Neural cell (in vitro differentiated cells): ENCODE data around the gene STX4. TPM values are rescaled to one million over a fixed set of nuclear protein-coding genes. Genes with fewer than 3 reads are reported as not detected.

Source experiments
- H2AFZ ChIP-seq: fragments of 200-600, 300-800 bp; sonication (generic), shearing (Covaris generic); 2 replicates; pipeline ENCODE4 v1.6.0; 2014; ENCODE audit warnings: low read depth, mild to moderate bottlenecking, antibody characterized with exemption, low read length, moderate library complexity
- H3F3A ChIP-seq: fragments of 200-600 bp; shearing (Covaris generic); 2 replicates; pipeline ENCODE4 v1.6.1; 2016; ENCODE audit warnings: mild to moderate bottlenecking, moderate library complexity, mixed read lengths, antibody characterized with exemption, low read length; ENCODE audit not compliant: insufficient read depth, poor library complexity, severe bottlenecking
- H3K27ac ChIP-seq: fragments of 200-600, 300-800 bp; sonication (generic), shearing (Covaris generic); 2 replicates; pipeline ENCODE4 v1.5.1; 2014; ENCODE audit warnings: mild to moderate bottlenecking, low read length, moderate library complexity
- H3K27me3 ChIP-seq: fragments of 300-800, 200-600 bp; sonication (generic), shearing (Covaris generic); 2 replicates; pipeline ENCODE4 v1.6.0; 2014; ENCODE audit warnings: mild to moderate bottlenecking, low read depth, low read length, moderate library complexity; ENCODE audit not compliant: insufficient read depth
- H3K36me3 ChIP-seq: fragments of 300-800, 200-600 bp; sonication (generic), shearing (Covaris generic); 2 replicates; pipeline ENCODE4 v1.5.1; 2014; ENCODE audit warnings: mild to moderate bottlenecking, antibody characterized with exemption, low read length, moderate library complexity; ENCODE audit not compliant: insufficient read depth
- H3K4me2 ChIP-seq: fragments of 300-800, 200-600 bp; sonication (generic), shearing (Covaris generic); 2 replicates; pipeline ENCODE4 v1.6.0; 2014; ENCODE audit warnings: mild to moderate bottlenecking, low read length
- H3K4me3 ChIP-seq: fragments of 300-800, 200-600 bp; sonication (generic), shearing (Covaris generic); 2 replicates; pipeline ENCODE4 v1.5.1; 2014; ENCODE audit warnings: mild to moderate bottlenecking, low read length, moderate library complexity
- H3K79me2 ChIP-seq: fragments of 200-600 bp; shearing (Covaris generic); replicated peaks from 2 replicates; pipeline ENCODE4 v1.6.0; 2014; ENCODE audit warnings: mild to moderate bottlenecking, low read length, moderate library complexity; ENCODE audit not compliant: insufficient read depth
- H3K9ac ChIP-seq: fragments of 300-800, 200-600 bp; sonication (generic), shearing (Covaris generic); 2 replicates; pipeline ENCODE4 v1.6.1; 2016; ENCODE audit warnings: mild to moderate bottlenecking, low read length, mixed read lengths
- H3K9me2 ChIP-seq: fragments of 200-600 bp; shearing (Covaris generic); 2 replicates; pipeline ENCODE4 v1.6.1; 2016; ENCODE audit warnings: mild to moderate bottlenecking, low read length, mixed read lengths; ENCODE audit not compliant: insufficient read depth
- H3K9me3 ChIP-seq: fragments of 200-600, 300-800 bp; sonication (generic), shearing (Covaris generic); 2 replicates; pipeline ENCODE4 v1.6.1; 2016; ENCODE audit warnings: mild to moderate bottlenecking, mixed run types, low read length, moderate library complexity, mixed read lengths
- H4K20me1 ChIP-seq: fragments of 200-600 bp; shearing (Covaris generic); 2 replicates; pipeline ENCODE4 v1.6.1; 2016; ENCODE audit warnings: mild to moderate bottlenecking, mixed run types; ENCODE audit not compliant: insufficient read depth
- EP300 ChIP-seq: fragments of 450-650 bp; conservative IDR thresholded peaks from 2 replicates; pipeline ENCODE4 v1.6.1; 2014; ENCODE audit warnings: antibody characterized with exemption, mild to moderate bottlenecking, moderate library complexity; ENCODE audit not compliant: poor library complexity, severe bottlenecking
- EZH2 ChIP-seq: fragments of 200-600, 300-800 bp; shearing (Covaris generic), sonication (generic); IDR thresholded peaks from 2 replicates; pipeline ENCODE4 v1.6.1; 2014; ENCODE audit warnings: antibody characterized with exemption, low read length, borderline replicate concordance, mild to moderate bottlenecking; ENCODE audit not compliant: insufficient read depth, poor library complexity, severe bottlenecking
- MXI1 ChIP-seq: fragments of 450-650 bp; conservative IDR thresholded peaks from 2 replicates; pipeline ENCODE4 v1.6.1; 2014; ENCODE audit warnings: antibody characterized with exemption, mild to moderate bottlenecking; ENCODE audit not compliant: poor library complexity, severe bottlenecking
- POLR2AphosphoS5 ChIP-seq: IDR thresholded peaks from 2 replicates; pipeline ENCODE4 v1.6.1; 2012
- RAD21 ChIP-seq: fragments of 450-650 bp; conservative IDR thresholded peaks from 2 replicates; pipeline ENCODE4 v1.6.1; 2014; ENCODE audit warnings: antibody characterized with exemption, mild to moderate bottlenecking, moderate library complexity
- SMC3 ChIP-seq: fragments of 450-650 bp; conservative IDR thresholded peaks from 2 replicates; pipeline ENCODE4 v1.6.1; 2014; ENCODE audit warnings: antibody characterized with exemption, mild to moderate bottlenecking, moderate library complexity; ENCODE audit not compliant: poor library complexity
- TAF1 ChIP-seq: IDR thresholded peaks from 2 replicates; pipeline ENCODE4 v1.6.1; 2012; ENCODE audit warnings: low read depth
- polyA plus RNA-seq: library from polyadenylated mRNA; depleted of rRNA; stranded (reverse); fragments of >200 nt; gene quantifications from 2 replicates; pipeline ENCODE4 v1.2.3, GENCODE V29; 2014
- TF ChIP-seq, protein P1 (sequence below): fragments of 450-650 bp; IDR thresholded peaks from 2 replicates; pipeline ENCODE4 v1.5.1; 2014; ENCODE audit warnings: antibody characterized with exemption, mild to moderate bottlenecking, moderate library complexity; ENCODE audit not compliant: poor library complexity, severe bottlenecking
- TF ChIP-seq, protein P2 (sequence below): IDR thresholded peaks from 2 replicates; pipeline ENCODE4 v1.6.1; 2012; ENCODE audit warnings: borderline replicate concordance

Gene STX4
- polyA plus RNA-seq, 1 donor from 2014 or later: 32.2 TPM

DNA sequence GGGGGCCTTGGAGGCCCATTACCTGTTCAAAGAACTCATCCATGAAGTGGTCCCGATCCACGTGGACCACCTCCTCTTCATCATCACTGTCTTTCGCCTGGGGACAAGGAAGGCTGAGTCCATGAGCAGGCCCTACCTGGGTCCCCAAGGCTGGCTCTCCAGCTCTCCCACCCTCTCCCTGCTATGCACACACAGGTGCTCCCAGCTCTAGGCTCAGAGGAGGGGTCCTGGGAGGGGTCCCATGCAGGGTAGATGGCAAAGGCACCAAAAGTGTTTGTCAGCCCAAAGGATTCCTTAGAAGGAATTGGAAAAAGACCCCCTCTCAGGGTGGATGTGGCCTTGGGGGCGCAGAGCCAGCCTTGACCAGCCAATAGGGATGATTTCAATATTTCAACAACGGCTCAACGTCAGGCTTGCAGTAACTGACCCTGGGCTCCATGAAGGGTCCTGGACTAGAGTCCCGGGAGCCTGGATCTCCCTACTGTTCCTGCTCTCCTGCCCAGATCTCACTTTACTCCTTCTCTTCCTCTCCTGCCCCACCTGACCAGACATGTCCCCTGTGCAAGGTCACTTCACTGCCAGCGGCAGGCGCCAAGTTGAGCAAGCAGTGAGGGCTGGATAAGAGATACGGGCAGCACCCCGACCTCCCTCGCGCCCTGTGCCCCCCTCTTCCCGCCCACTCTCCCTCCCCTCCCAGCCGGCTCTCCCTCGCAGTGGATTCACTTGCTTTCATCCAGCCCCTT is 31.7 kb upstream of the STX4 start:
- H3K36me3 ChIP-seq: no peaks in the 10 kb centered on the region
- no peak overlapping the region for H3K9ac ChIP-seq
- H4K20me1 ChIP-seq: no peaks in the 10 kb centered on the region
- H3F3A ChIP-seq: no peaks in the 10 kb centered on the region
- H3K4me3 ChIP-seq: no peak overlapping the region
- no peak overlapping the region for H3K27ac ChIP-seq
- H3K27me3 ChIP-seq: peaks cover 4% of the 10 kb centered on the region
- H3K9me3 ChIP-seq: no peaks in the 10 kb centered on the region
- H2AFZ ChIP-seq: no peak overlapping the region
- H3K4me2 ChIP-seq: no peak overlapping the region
- H3K79me2 ChIP-seq: no peaks in the 10 kb centered on the region
- no peak for TF ChIP-seq SMC3
- H3K9me2 ChIP-seq: no peaks in the 10 kb centered on the region

DNA sequence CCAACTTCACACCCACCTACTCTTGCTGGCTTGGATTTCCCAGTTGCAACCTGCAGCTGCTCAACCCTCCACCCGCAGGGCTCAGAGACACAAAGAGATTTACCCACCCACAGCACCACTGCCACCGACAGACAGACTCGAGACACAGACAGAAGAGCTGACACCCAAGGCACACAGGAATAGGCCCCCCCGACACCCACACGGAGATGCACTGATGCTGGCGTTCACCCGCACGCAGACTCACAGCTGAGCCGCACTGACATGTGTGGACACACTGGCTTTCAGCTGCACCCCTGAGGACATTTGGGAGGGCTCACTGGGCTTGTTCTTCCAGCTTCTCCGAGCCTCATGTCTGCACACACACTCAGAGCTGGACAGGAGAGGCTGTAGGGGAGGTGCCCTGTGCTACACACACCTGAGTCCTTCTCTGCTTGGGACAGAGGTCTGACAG is 31.1 kb upstream of the STX4 start:
- Histone ChIP-seq H4K20me1 (no peaks in the 10 kb centered on the region), H3K4me3 (no peak overlapping the region), H2AFZ (no peak overlapping the region), H3K27ac (no peak overlapping the region), H3K27me3 (peaks cover 4% of the 10 kb centered on the region), H3K9me2 (no peaks in the 10 kb centered on the region), H3F3A (no peaks in the 10 kb centered on the region), H3K9me3 (no peaks in the 10 kb centered on the region), H3K36me3 (no peaks in the 10 kb centered on the region), H3K4me2 (no peak overlapping the region), H3K79me2 (no peaks in the 10 kb centered on the region), H3K9ac (no peak overlapping the region)
- TF ChIP-seq, protein P1, sequence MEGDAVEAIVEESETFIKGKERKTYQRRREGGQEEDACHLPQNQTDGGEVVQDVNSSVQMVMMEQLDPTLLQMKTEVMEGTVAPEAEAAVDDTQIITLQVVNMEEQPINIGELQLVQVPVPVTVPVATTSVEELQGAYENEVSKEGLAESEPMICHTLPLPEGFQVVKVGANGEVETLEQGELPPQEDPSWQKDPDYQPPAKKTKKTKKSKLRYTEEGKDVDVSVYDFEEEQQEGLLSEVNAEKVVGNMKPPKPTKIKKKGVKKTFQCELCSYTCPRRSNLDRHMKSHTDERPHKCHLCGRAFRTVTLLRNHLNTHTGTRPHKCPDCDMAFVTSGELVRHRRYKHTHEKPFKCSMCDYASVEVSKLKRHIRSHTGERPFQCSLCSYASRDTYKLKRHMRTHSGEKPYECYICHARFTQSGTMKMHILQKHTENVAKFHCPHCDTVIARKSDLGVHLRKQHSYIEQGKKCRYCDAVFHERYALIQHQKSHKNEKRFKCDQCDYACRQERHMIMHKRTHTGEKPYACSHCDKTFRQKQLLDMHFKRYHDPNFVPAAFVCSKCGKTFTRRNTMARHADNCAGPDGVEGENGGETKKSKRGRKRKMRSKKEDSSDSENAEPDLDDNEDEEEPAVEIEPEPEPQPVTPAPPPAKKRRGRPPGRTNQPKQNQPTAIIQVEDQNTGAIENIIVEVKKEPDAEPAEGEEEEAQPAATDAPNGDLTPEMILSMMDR: no peak
- TF ChIP-seq SMC3 (no peak), POLR2AphosphoS5 (no peak), EZH2 (no peak), EP300 (no peak), MXI1 (no peak), RAD21 (no peak), TAF1 (no peak)
- TF ChIP-seq, protein P2, sequence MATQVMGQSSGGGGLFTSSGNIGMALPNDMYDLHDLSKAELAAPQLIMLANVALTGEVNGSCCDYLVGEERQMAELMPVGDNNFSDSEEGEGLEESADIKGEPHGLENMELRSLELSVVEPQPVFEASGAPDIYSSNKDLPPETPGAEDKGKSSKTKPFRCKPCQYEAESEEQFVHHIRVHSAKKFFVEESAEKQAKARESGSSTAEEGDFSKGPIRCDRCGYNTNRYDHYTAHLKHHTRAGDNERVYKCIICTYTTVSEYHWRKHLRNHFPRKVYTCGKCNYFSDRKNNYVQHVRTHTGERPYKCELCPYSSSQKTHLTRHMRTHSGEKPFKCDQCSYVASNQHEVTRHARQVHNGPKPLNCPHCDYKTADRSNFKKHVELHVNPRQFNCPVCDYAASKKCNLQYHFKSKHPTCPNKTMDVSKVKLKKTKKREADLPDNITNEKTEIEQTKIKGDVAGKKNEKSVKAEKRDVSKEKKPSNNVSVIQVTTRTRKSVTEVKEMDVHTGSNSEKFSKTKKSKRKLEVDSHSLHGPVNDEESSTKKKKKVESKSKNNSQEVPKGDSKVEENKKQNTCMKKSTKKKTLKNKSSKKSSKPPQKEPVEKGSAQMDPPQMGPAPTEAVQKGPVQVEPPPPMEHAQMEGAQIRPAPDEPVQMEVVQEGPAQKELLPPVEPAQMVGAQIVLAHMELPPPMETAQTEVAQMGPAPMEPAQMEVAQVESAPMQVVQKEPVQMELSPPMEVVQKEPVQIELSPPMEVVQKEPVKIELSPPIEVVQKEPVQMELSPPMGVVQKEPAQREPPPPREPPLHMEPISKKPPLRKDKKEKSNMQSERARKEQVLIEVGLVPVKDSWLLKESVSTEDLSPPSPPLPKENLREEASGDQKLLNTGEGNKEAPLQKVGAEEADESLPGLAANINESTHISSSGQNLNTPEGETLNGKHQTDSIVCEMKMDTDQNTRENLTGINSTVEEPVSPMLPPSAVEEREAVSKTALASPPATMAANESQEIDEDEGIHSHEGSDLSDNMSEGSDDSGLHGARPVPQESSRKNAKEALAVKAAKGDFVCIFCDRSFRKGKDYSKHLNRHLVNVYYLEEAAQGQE: no peak
